Fibroblast of mammary gland (primary cell): Measurements from ENCODE around the gene THRB.

Experiments
- DNase-seq: peaks from one replicate; pipeline ENCODE4 v3.0.0-alpha.2; 2010; ENCODE audit warnings: low read depth
- H3K4me3 ChIP-seq: 2 replicates; pipeline ENCODE4 v1.5.1; 2011; ENCODE audit warnings: low read depth, mild to moderate bottlenecking, low read length, moderate library complexity; ENCODE audit not compliant: control insufficient read depth
- CTCF ChIP-seq: conservative IDR thresholded peaks from 2 replicates; pipeline ENCODE4 v1.5.1; 2011; ENCODE audit warnings: low read depth, low read length, inconsistent platforms; ENCODE audit not compliant: control insufficient read depth, insufficient read depth

The THRB gene

GRCh38 chr3:24270204-24270691 is 224.4 kb downstream of the THRB start:
- no peak overlapping the region for H3K4me3 ChIP-seq
- peak; percentile 58 for DNase-seq
- TF ChIP-seq CTCF: no peak

GRCh38 chr3:24264748-24265158 is 229.9 kb downstream of the THRB start:
- peak; percentile 65 for DNase-seq
- TF ChIP-seq CTCF: peak; percentile 89
- no peak overlapping the region for H3K4me3 ChIP-seq

GRCh38 chr3:24264011-24264410 is 230.6 kb downstream of the THRB start:
- DNase-seq: no peak
- TF ChIP-seq CTCF: no peak
- H3K4me3 ChIP-seq: no peak overlapping the region

- DNase-seq: no peak
- TF ChIP-seq CTCF: no peak
- no peak overlapping the region for H3K4me3 ChIP-seq
Observed at GRCh38 chr3:24263069-24263668, 231.5 kb downstream of the THRB start.

GRCh38 chr3:24261521-24261920 is 233.1 kb downstream of the THRB start:
- no peak overlapping the region for H3K4me3 ChIP-seq
- no peak for TF ChIP-seq CTCF
- no peak for DNase-seq

GRCh38 chr3:24259901-24260512 is 234.6 kb downstream of the THRB start:
- no peak overlapping the region for H3K4me3 ChIP-seq
- TF ChIP-seq CTCF: no peak
- DNase-seq: peak; percentile 32
